ENCODE measurements around the gene LSP1.

LSP1 gene

DNA sequence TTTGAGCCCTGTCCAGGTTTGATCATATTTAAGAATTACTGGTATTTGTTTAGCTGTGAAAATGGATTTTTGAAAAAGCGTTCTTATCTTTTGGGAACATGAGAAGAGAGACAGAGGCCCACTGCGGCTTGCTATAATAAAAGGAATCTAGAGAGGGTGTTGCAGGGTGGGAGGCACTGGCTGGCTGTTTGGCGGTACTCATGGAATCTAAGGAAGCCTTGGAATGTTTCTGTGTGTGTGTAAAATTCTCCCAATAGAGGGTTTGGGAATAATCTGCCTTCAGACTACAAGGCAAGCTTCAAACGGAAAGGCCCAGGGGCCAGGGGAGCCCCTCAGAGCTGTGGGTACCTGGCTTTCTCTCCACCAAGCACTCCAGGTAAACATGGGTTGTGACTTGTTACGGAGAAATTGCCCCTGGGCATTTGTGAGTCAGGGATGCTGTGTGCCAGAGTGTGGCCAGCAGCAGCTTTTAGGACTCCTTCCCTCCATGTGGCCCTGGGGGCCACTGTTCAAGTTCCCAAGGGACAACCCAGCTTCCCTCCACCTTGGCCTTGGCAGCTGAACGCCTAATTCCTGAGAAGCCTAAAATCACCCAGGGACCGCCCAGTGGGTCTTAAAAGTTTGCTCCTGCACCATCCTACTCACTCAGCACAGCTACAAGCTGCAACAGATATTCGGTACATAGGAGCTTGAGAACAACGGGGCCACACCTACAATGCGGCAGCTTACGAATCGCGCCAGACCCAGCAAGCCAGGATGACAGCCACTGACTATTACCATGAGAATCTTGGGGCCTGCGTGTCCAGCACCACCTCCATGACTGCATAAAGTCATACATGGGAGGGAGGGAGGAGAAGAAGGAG, 32.2 kb upstream of the LSP1 start:
- H3K4me3 Mint-ChIP-seq: no peak overlapping the region
- H3K9me3 Mint-ChIP-seq: no peaks in the 10 kb centered on the region
- H3K27ac Mint-ChIP-seq: no peak overlapping the region
- H3K4me1 Mint-ChIP-seq (ENCODE audit: low read depth): no peaks in the 10 kb centered on the region
- no peaks in the 10 kb centered on the region for H3K36me3 Mint-ChIP-seq (ENCODE audit: low read depth)
- H3K27me3 Mint-ChIP-seq: peaks cover 4% of the 10 kb centered on the region

DNA sequence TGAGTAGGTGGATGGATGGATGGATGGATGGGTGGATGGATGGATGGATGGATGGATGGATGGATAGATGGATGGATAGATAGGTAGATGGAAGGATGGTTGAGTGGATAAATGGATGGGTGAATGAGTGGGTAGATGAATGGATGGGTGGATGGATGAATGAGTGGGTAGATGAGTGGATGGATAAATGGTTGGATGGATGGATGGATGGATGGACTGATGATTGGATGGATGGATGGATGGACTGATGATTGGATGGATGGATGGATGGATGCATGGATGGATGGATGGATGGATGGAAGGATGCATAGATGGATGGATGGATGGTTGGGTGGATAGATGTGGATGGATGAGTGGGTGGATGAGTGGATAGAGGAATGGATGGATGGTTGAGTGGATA, 31.3 kb upstream of the LSP1 start:
- peaks cover 4% of the 10 kb centered on the region for H3K27me3 Mint-ChIP-seq
- H3K4me3 Mint-ChIP-seq: no peak overlapping the region
- no peaks in the 10 kb centered on the region for H3K4me1 Mint-ChIP-seq (ENCODE audit: low read depth)
- H3K36me3 Mint-ChIP-seq (ENCODE audit: low read depth): no peaks in the 10 kb centered on the region
- H3K27ac Mint-ChIP-seq: no peak overlapping the region
- no peaks in the 10 kb centered on the region for H3K9me3 Mint-ChIP-seq

DNA sequence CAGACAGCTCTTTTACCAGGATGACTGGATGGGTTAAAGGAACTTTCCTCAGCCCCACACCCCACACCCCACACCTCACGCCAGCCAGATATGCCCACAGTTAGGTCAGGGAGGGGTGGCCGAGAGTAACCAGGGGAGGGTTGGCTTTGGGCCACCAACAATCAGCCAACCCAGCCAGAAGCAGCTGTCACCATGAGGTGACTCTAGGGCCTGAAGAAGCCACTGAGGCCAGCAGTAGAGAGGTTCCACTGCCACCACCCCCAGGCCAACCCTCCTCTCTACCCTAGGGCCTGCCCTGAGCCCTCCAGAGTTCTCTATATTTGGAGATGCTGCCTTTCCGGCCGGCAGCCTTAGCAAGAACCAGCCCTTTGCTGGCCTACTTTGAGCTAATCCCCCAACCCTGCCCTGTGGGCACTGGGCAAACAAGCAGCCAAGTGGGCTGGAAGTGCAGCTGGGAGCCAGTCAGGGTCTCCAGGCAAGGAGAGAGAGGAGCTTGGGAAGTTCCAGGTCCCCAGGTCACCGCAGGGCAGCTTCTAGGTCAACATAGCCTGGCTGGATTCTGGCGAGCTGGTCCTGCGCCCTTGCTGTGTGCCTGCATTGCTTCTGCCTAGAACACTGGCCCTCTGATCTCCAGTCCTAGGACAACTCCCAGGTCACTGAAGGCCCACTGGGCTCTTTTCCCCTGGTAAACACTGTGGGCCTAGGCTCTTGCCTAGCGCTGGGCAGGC, 30.1 kb upstream of the LSP1 start:
- H3K4me1 Mint-ChIP-seq (ENCODE audit: low read depth): no peaks in the 10 kb centered on the region
- no peaks in the 10 kb centered on the region for H3K36me3 Mint-ChIP-seq (ENCODE audit: low read depth)
- H3K27me3 Mint-ChIP-seq: peaks cover 4% of the 10 kb centered on the region
- no peak overlapping the region for H3K27ac Mint-ChIP-seq
- no peak overlapping the region for H3K4me3 Mint-ChIP-seq
- H3K9me3 Mint-ChIP-seq: no peaks in the 10 kb centered on the region

DNA sequence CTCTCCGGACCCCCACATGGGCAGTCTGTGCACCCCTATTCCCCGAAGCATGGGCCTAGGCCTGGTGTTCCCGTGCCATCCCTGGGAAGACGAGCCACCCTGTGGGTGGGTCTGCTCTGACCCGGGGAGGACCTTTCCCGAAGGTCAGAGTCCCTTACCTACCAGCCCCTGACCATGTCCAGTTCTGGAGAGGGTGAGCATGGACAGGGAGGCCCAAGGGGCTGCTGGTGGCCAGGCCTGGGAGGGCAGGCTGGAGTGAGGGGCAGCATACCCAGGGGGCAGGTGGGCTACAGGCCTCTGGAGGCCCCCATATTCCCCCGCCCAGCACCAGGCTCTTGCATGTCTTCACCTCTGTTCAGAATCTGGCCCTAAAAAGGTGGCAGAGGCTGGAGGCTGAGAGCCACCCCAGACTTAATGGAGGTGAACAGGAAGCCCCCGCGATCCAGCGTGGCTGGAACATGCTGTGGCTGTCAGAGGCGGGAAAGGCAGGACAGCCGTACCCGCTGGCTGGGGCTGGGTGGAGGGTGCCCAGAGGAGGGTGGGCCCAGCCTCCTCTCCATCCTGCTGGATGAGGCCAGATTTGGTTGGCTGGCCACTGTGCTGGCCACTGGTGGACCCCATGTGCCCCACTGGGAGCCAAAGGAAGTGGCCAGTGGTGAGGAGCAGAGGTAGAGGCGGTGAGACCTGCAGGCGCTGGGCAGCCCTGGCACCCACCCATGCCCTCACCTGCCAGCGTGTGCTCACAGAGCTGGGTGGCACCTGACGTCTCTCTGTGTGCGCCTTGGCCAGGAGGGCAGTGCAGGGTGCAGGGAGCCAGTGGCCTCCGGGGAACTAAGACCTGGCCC, 29.3 kb upstream of the LSP1 start:
- Mint-ChIP-seq H3K27ac (no peak overlapping the region), H3K27me3 (peaks cover 4% of the 10 kb centered on the region), H3K4me1 (ENCODE audit: low read depth) (no peaks in the 10 kb centered on the region), H3K9me3 (no peaks in the 10 kb centered on the region), H3K4me3 (no peak overlapping the region), H3K36me3 (ENCODE audit: low read depth) (no peaks in the 10 kb centered on the region)

DNA sequence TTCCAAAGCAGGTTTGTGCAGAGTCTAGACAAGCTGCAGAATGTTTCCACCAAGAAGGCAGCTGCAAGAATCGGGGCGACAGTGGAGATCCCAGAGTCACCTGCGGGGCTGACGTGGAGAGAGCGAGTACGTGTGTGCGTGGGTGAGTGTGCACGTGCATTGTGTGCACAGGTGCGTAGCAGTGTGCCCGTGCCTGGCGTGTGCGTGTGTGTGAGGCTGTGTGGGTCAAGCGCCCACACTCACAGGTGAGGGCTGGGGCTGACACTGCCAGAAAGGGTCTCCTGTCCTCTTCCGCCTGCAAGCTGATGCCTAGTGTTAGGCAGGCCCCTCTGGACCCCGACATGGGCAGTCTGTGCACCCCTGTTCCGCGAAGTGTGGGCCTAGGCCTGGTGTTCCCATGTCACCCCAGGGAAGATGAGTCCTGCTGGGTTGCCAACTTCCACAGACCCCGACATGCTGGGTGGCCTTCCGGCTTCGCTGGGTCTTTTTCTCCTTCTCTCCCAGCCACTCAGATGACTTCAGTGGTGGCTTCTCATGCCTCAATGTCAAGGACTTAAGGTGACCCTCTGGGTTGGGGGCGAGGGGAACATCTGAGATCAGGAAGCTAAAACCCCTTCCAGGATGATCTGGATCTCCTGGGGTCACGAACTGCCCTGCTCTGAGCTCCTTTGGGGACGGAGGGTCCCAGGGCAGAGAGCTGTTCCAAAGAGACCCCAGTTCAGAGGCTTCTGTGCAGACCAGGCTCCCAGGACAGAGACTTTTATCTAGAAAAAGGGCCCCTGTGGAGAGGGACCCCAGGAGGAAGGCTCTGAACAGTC, 28.5 kb upstream of the LSP1 start:
- no peaks in the 10 kb centered on the region for H3K4me1 Mint-ChIP-seq (ENCODE audit: low read depth)
- H3K27me3 Mint-ChIP-seq: peaks cover 4% of the 10 kb centered on the region
- H3K36me3 Mint-ChIP-seq (ENCODE audit: low read depth): no peaks in the 10 kb centered on the region
- H3K27ac Mint-ChIP-seq: no peak overlapping the region
- H3K4me3 Mint-ChIP-seq: no peak overlapping the region
- H3K9me3 Mint-ChIP-seq: no peaks in the 10 kb centered on the region

DNA sequence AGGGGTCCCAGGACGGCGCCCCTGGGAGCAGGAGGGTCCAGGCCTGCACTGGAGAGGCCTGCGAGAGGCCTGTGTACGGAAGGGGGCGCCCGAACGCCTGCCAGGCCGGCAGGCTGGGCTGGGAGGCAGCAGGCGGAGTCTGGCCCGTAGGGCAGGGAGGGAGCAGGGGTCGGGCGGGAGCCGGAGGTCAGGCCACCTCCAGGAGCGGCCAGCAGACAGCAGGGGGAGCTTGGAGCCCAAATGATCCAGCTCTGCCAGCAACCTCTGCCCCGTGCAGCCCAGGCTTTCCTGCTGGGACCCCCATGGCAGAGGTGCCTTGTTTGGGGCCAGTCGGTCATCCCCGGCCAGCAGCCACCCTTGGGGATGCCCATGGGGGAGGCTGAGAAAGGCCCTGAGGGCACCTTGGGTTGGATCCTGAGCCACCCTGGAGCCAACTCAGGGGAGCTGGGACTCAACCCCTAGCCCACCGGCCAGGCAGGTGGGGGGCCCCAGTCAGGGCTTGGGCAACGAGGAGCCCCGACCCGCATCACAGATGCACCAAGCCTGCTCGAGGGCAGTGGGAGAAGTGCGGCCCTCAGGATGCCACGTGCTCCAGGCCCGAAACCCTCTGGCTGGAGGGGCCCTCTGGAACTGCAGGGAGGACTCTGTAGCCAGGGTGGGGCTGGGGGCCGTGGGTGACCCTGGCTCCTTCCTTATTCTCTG, 27.7 kb upstream of the LSP1 start:
- H3K4me3 Mint-ChIP-seq: no peak overlapping the region
- H3K9me3 Mint-ChIP-seq: no peaks in the 10 kb centered on the region
- H3K27me3 Mint-ChIP-seq: peaks cover 3% of the 10 kb centered on the region
- H3K36me3 Mint-ChIP-seq (ENCODE audit: low read depth): no peaks in the 10 kb centered on the region
- no peaks in the 10 kb centered on the region for H3K4me1 Mint-ChIP-seq (ENCODE audit: low read depth)
- no peak overlapping the region for H3K27ac Mint-ChIP-seq

DNA sequence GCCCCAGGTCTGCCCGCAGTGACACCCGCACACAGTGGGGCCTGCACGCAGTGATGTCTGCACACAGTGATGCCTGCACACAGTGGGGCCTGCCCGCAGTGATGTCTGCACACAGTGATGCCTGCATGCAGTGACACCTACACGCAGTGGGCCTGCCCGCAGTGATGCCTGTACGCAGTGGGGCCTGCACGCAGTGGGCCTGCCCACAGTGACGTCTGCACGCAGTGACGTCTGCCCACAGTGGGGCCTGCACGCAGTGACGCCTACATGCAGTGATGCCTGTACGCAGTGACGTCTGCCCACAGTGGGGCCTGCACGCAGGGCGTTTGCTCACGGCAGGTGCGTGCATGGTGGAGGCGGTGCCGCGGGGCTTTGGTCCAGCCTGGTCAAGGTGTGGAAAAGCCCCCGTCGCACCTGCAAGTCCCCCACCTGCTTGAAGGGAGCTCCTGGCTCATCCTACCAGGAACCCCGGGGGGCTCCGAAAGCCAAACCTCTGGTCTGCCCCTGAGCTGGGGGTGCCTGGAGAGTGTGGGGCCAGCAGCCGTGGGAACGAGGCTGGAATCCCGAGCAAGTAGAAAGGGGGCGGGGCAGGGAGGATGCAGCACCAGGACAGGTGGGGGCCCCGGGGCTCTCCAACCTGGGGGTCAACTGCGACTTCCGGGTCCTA, 27.0 kb upstream of the LSP1 start:
- Mint-ChIP-seq H3K27ac (no peak overlapping the region), H3K36me3 (ENCODE audit: low read depth) (no peaks in the 10 kb centered on the region), H3K27me3 (no peaks in the 10 kb centered on the region)

DNA sequence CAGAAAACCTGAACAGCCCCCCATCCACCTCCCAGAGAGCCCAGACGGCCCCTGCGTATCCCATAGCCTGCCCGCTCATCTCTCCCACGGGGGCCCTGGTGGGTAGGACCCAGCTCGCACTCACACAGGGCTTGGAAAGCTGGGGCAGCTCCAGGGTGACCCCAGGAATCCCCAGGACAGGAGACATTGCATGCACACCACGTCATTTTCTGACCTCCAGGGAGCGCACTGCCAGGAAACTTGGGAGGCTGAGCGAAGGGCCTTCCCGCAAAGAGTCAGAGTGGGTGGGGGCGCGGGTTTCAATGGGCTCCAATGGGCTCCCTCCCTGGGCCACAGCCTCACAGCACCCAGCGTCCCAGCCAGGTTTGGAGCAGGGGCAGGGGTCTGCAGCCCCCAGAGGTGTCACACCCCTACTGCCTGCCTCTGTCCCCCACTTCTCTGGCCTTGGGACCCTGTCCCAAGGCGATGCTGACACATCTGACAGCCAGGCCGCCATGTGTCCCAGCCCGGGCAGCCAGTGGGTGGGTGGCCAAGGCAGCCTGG, 26.3 kb upstream of the LSP1 start:
- Mint-ChIP-seq H3K9me3 (no peaks in the 10 kb centered on the region), H3K4me3 (no peak overlapping the region), H3K27ac (no peak overlapping the region), H3K27me3 (no peaks in the 10 kb centered on the region), H3K4me1 (ENCODE audit: low read depth) (no peaks in the 10 kb centered on the region), H3K36me3 (ENCODE audit: low read depth) (no peaks in the 10 kb centered on the region)

More for the DNA sequence above, 27.0 kb upstream of the LSP1 start:
- no peak overlapping the region for H3K4me3 Mint-ChIP-seq
- no peaks in the 10 kb centered on the region for H3K9me3 Mint-ChIP-seq
- no peaks in the 10 kb centered on the region for H3K4me1 Mint-ChIP-seq (ENCODE audit: low read depth)

DNA sequence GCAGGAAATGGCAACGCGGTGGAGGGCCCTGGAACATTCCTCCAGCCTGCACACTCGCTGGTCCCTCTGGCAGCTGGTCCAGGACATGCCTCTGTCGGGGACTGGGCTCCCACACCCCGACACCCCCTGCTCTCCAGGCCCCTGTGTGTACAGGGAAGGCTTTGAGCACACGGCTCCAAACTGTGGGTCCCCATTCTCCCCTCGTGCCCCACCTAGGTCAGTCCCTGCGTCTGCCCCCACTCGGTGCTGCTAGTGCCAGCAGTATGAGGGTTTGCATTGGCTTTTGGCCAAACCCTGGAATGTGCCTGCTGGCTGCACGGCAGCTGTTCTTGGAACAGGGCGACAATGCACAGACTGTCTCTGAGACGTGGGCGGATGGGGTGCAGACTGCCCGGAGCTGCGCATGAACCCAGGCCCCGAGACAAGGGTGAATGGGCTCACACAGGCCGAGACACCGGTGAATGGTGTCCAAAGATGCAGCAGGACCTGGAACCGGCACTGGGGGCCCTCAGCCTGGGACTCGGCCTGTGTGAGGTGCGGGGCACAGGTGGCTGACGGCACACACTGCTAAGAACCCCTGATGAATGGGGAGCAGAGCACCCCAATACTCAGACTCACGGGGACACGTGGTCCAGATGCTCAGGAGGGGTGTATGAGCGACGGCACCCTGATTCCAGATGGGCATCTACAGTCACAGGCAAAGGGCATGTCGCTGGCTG, 25.6 kb upstream of the LSP1 start:
- Mint-ChIP-seq H3K9me3 (no peaks in the 10 kb centered on the region), H3K27ac (no peak overlapping the region), H3K4me3 (no peak overlapping the region), H3K27me3 (no peaks in the 10 kb centered on the region), H3K4me1 (ENCODE audit: low read depth) (no peaks in the 10 kb centered on the region), H3K36me3 (ENCODE audit: low read depth) (no peaks in the 10 kb centered on the region)

DNA sequence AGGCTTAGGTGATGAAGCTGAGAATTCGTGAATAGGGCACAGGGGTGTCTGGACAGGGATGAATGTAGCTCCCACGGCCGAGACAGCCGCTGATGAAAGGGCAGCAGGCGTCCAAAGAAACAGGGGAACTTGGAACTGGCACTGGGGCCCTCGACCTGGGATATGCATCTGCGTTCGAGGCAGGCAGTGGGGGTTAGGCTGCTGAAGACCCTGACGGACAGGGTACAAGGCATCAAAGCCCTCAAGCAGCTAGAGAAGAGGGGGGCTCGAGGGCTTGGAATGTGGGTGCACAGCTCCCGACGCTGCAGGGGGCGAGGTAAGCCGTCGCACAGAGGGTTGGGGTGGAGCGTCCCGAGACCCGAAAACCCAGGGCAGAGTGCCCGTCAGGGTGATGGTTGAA, 25.0 kb upstream of the LSP1 start:
- Mint-ChIP-seq H3K27ac (no peak overlapping the region), H3K4me3 (no peak overlapping the region), H3K36me3 (ENCODE audit: low read depth) (no peaks in the 10 kb centered on the region), H3K27me3 (no peaks in the 10 kb centered on the region), H3K4me1 (ENCODE audit: low read depth) (no peaks in the 10 kb centered on the region), H3K9me3 (no peaks in the 10 kb centered on the region)

DNA sequence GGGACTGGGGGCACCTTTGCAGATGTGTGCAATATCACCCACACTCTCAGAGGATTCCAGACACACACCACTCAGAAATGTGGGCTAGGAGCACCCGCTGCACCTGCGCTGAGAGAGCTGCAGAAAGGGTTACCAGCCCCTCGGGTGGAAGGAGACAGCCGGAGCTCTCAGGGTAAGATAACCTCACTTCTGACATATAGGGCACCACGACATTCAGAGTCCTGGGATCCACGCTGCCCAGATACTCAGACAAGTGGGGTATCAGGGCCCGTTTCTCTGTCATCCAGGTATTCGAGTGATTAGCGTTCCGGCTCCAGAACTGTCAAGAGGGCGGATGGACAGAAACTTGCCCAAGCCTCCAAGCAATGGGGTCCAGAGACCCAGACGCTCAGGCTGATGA, 24.3 kb upstream of the LSP1 start:
- H3K4me1 Mint-ChIP-seq (ENCODE audit: low read depth): no peaks in the 10 kb centered on the region

DNA sequence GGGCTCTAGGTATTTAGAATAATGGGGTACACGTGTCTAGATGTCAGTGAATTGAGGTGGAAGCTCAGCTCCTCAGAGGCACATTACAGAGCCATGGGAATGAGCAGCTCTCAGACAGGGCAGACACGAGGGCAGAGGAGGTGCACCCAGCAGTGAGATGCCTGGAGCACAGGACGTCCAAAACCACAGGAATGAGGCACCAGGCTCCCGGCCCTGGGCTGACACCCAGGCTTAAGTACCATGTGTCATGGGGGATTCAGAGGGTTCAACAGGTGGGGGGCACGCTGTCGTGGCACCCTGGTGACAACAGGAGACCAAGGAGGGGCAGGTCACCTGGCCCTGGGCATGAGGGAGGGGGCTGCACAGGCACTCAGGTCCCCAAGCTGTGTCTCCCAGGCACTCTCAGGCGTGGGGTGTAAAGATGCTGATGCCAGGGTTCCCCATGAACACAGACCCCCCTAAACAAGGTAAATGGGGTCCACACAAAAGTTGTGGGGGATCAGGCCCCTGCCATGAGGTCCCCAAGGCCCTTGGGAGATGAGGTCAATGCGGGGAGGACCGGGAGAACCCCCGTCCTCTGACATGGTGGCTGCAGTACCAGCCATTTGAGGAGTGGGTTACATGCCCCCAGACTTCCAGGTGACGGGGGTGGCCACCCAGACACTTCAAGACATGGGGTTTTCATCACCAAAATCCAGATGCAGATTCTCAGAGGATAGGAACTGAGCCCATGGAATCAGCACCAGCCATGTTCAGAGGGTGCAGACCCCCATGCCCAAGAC, 23.7 kb upstream of the LSP1 start:
- H3K4me1 Mint-ChIP-seq (ENCODE audit: low read depth): no peaks in the 10 kb centered on the region
- no peaks in the 10 kb centered on the region for H3K36me3 Mint-ChIP-seq (ENCODE audit: low read depth)
- no peak overlapping the region for H3K4me3 Mint-ChIP-seq
- peaks cover 3% of the 10 kb centered on the region for H3K27me3 Mint-ChIP-seq
- no peaks in the 10 kb centered on the region for H3K9me3 Mint-ChIP-seq
- no peak overlapping the region for H3K27ac Mint-ChIP-seq

More for the DNA sequence above, 24.3 kb upstream of the LSP1 start:
- Mint-ChIP-seq H3K4me3 (no peak overlapping the region), H3K27me3 (peaks cover 3% of the 10 kb centered on the region), H3K27ac (no peak overlapping the region), H3K36me3 (ENCODE audit: low read depth) (no peaks in the 10 kb centered on the region), H3K9me3 (no peaks in the 10 kb centered on the region)
